NCI-H226 (cell line): ENCODE measurements around the gene TNFRSF4.

Source experiments
- DNase-seq: peaks from one replicate; pipeline ENCODE4 v3.0.0-alpha.2; 2015

Gene TNFRSF4

GRCh38 chr1:1166642-1167397 is 47.1 kb downstream of the TNFRSF4 start:
- no peak for DNase-seq

- no peak for DNase-seq
Observed at GRCh38 chr1:1165900-1166421, 48.0 kb downstream of the TNFRSF4 start.

DNA sequence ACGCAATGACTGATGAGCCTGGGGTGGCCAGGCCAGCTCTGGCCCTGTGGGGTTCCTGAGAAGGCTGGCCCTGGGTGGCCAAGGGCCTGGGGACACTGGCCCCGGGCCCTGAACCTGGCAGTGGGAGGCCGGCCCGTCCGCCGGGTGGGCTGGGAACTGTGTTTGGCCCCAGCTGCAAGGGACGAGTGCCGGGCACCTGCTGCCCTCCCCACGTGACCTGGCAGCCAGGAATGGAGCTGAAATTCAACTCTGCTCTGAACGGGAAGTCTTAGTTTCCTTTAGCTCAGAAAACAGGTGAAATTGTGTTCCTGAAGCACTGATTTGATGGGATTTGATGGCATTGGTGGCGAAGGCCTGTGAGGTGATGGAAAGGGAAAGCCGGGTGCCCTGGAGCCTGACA is 48.5 kb downstream of the TNFRSF4 start:
- DNase-seq = no peak

DNA sequence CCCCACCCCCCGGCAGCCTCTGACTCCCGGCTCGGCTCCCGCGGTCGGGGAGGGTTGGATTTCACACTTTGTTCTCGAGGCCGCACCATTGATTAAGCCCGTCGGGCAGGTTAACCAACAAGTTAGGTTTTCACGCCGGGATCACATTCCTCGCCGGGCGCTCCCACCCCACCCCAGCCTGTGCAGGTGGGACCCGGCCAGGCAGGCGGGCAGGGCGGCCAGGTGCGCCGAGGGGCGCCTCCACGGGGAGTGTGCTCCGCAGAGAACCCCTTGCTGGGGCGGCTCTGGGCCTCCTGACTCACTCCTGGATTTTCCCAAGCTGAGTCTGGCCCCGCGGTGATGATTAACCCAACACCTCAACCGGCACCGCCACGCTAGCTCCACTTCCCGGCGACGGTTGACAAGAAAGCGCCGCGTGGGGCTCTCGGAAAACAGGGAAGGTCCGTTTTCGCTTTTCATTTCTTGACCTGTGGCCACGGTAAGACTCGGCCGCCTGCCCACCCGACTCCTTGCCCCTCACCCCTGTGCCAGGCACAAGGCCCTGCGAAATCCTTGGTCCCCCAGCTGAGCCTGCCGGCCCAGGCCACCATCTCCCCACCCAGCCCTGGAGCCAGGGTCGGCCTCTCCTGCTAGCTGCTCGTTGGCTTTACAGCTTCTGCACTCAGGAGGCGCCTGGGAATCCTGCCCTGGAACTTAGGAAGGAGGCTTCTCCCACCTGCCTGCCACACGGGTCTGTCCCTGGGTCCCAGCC is 49.1 kb downstream of the TNFRSF4 start:
- DNase-seq = no peak

DNA sequence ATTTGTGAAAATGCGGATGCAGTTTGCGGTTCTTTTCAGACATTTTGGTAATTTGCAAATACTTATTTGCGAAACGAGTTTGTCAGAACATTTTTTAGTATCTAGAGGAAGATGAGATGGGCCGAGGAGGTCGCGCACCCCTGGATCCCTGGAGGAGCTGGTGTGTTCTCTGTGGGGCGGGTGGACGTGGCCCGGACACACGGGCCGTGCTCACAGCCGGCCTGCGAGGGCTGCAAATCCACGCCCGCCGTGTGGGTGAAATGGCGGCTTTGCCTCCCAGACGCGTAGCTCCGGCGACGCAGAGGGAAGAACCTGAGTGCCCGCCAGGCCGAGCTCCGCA is 49.6 kb downstream of the TNFRSF4 start:
- no peak for DNase-seq

GRCh38 chr1:1163538-1164070 is 50.3 kb downstream of the TNFRSF4 start:
- DNase-seq = no peak

DNA sequence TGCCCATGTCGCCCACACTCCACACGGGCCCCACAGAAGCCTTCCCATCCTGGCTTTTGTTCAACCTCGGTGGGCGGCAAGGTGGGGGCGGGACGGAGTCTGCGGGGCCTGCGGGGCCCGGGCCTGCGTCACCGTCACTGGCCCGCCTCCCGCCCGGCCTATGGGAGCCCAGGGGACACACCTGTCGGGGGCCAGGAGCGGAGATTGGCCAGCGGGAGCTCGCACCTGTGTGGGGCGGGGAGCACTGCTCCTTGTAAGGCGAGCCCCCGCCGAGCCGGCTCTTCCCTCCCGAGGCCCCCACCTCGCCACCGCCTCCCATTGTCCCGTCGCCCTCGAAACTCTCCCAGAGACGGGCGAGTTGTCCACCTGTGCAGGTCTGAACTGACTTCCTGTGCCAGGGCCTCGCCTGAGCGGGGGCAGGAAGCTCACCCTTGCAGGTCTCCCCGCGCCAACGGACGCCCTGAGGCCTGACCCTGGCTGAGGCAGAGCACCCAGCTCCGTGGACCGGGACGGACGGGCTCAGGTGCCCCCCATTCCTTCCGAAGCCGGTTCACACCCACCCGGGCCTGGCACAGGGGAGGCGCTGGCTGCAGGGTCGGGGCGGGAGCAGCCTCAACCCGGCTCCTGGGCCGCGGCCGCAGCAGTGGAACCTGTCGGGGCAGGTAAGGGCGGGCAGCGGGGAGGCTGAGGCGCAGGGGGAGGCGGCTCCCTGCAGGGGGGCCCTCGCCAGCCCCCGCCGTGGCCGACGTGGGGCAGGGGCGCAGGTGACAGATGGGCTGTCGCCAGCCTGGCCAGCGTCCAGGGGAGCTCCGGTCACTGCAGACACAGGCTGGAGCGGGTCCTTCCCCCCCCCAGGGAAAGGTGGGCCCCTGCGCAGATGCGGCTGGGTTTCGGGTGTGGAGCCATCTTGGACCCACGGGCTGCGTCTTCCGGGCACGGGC is 51.1 kb downstream of the TNFRSF4 start:
- no peak for DNase-seq

DNA sequence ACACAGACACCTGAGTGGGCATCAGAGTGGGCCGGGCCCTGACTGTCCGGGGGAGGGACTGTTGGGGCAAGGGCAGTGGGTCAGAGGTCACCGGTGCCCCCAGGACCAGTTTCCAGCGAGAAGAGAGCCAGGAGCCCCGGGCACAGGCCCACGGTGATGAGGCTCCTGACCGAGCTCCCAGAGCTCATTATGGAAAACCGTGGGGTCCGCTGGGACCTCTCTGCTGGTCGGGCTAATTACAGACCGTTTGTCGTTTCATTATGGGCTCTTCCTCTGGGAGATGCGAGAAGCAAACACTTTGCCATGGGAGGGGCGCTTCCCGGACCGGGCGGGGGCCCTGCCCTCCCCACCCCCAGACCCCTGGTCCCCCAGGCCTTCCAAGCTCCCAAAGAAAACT is 52.3 kb downstream of the TNFRSF4 start:
- DNase-seq = no peak
